ENCODE results near the gene CAMK2D. TPM values are rescaled to one million over a fixed set of nuclear protein-coding genes. Genes with fewer than 3 reads are reported as not detected.

CAMK2D gene
- polyA plus RNA-seq, 3 donors = 10.4 to 30.6 (median 19.6) TPM

GRCh38 chr4:113618205-113618604 is 143.3 kb downstream of the CAMK2D start:
- intact Hi-C loops (cut with micrococcal nuclease) = no loop called here
- DNase-seq = no peak
- Histone ChIP-seq H4K20me1 (ENCODE audit: insufficient read depth, low read length) (peaks cover 4% of the 10 kb centered on the region), H3K4me2 (replicated peaks; ENCODE audit: extremely low read depth, low read length, poor library complexity, severe bottlenecking) (no peak overlapping the region), H2AFZ (ENCODE audit: insufficient read depth, low read depth, low read length, poor library complexity, severe bottlenecking) (no peak overlapping the region), H3K27ac (ENCODE audit: low read depth in 1 of 2, low read length in 2 of 2) (no peak overlapping the region), H3K79me2 (ENCODE audit: insufficient read depth, low read length) (no peaks in the 10 kb centered on the region), H3K9me3 (replicated peaks in 1 of 2; ENCODE audit: control insufficient read depth in 1 of 2, insufficient read depth in 1 of 2, low read length in 2 of 2) (no peaks in the 10 kb centered on the region), H3K36me3 (replicated peaks in 1 of 2; ENCODE audit: control insufficient read depth in 1 of 2, insufficient read depth in 2 of 2, low read length in 2 of 2) (no peaks in the 10 kb centered on the region), H3K4me3 (replicated peaks in 1 of 3; ENCODE audit: low read depth in 2 of 3, low read length in 3 of 3) (no peak overlapping the region), H3K9ac (ENCODE audit: insufficient read depth, low read length, poor library complexity, severe bottlenecking) (no peak overlapping the region), H3K4me1 (ENCODE audit: control insufficient read depth in 1 of 2, insufficient read depth in 2 of 2, low read length in 2 of 2) (no peaks in the 10 kb centered on the region), H3K27me3 (ENCODE audit: control insufficient read depth in 2 of 2, insufficient read depth in 2 of 2, low read length in 2 of 2) (no peaks in the 10 kb centered on the region)
- no peak for TF ChIP-seq CTCF (IDR thresholded peaks at IDR 0.05)
- H3K4me1 Mint-ChIP-seq = no peaks in the 10 kb centered on the region
- peaks cover 0 to 2% of the 10 kb centered on the region in 2 donors for H3K36me3 Mint-ChIP-seq
- H3K9me3 Mint-ChIP-seq = peaks cover 0 to 1% (median 0%) of the 10 kb centered on the region in 7 donors
- H3K27me3 Mint-ChIP-seq (ENCODE audit: low read depth in 3 of 3) = peaks cover 0 to 2% (median 0%) of the 10 kb centered on the region in 3 donors
- no CpG with 5 or more reads among the region's 2 CpGs for WGBS (ENCODE audit: insufficient coverage)
- no peak overlapping the region for H3K27ac Mint-ChIP-seq
- H3K4me3 Mint-ChIP-seq = no peak overlapping the region

GRCh38 chr4:113617195-113617594 is 144.3 kb downstream of the CAMK2D start:
- Mint-ChIP-seq H3K27me3 (ENCODE audit: low read depth in 3 of 3) (peaks cover 0 to 2% (median 0%) of the 10 kb centered on the region in 3 donors), H3K4me3 (no peak overlapping the region), H3K9me3 (peaks cover 0 to 1% (median 0%) of the 10 kb centered on the region in 7 donors), H3K36me3 (peaks cover 0 to 2% of the 10 kb centered on the region in 2 donors), H3K27ac (peak overlapping the region in 1 of 7 donors; percentile 36), H3K4me1 (no peaks in the 10 kb centered on the region)
- H3K36me3 ChIP-seq (replicated peaks in 1 of 2; ENCODE audit: control insufficient read depth in 1 of 2, insufficient read depth in 2 of 2, low read length in 2 of 2) = no peaks in the 10 kb centered on the region
- 73% methylated on average over 3 of the region's 6 CpGs for WGBS (ENCODE audit: insufficient coverage)
- H3K79me2 ChIP-seq (ENCODE audit: insufficient read depth, low read length) = no peaks in the 10 kb centered on the region
- H3K27me3 ChIP-seq (ENCODE audit: control insufficient read depth in 2 of 2, insufficient read depth in 2 of 2, low read length in 2 of 2) = no peaks in the 10 kb centered on the region
- peaks cover 11% of the 10 kb centered on the region for H4K20me1 ChIP-seq (ENCODE audit: insufficient read depth, low read length)
- intact Hi-C loops (cut with micrococcal nuclease) = no loop called here
- DNase-seq = no peak
- no peaks in the 10 kb centered on the region for H3K4me1 ChIP-seq (ENCODE audit: control insufficient read depth in 1 of 2, insufficient read depth in 2 of 2, low read length in 2 of 2)
- H3K9me3 ChIP-seq (replicated peaks in 1 of 2; ENCODE audit: control insufficient read depth in 1 of 2, insufficient read depth in 1 of 2, low read length in 2 of 2) = no peaks in the 10 kb centered on the region
- no peak overlapping the region for H3K4me3 ChIP-seq (replicated peaks in 1 of 3; ENCODE audit: low read depth in 2 of 3, low read length in 3 of 3)
- H3K27ac ChIP-seq (ENCODE audit: low read depth in 1 of 2, low read length in 2 of 2) = no peak overlapping the region
- no peak overlapping the region for H3K9ac ChIP-seq (ENCODE audit: insufficient read depth, low read length, poor library complexity, severe bottlenecking)
- H3K4me2 ChIP-seq (replicated peaks; ENCODE audit: extremely low read depth, low read length, poor library complexity, severe bottlenecking) = no peak overlapping the region
- no peak for TF ChIP-seq CTCF (IDR thresholded peaks at IDR 0.05)
- H2AFZ ChIP-seq (ENCODE audit: insufficient read depth, low read depth, low read length, poor library complexity, severe bottlenecking) = no peak overlapping the region

All from CD14-positive monocyte (primary cell).